Panc1 (cell line): ENCODE results near the gene KDM4D.

Source experiments
- CTCF ChIP-seq: fragments of 450-650 bp; IDR thresholded peaks from 2 replicates; pipeline ENCODE4 v1.5.1; 2017; ENCODE audit warnings: mild to moderate bottlenecking
- POLR2AphosphoS5 ChIP-seq: IDR thresholded peaks from 2 replicates; pipeline ENCODE4 v1.6.1; 2012; ENCODE audit warnings: mild to moderate bottlenecking, low read depth, low read length, moderate library complexity
- REST ChIP-seq, 2 experiments: IDR thresholded peaks; 2 replicates each; pipeline ENCODE4 v1.6.1; 2011 to 2012; ENCODE audit warnings: low read depth in 2 of 2, control low read depth in 1 of 2, low read length in 1 of 2, mild to moderate bottlenecking in 1 of 2, moderate library complexity in 1 of 2; ENCODE audit not compliant: insufficient read depth in 1 of 2
- TCF7L2 ChIP-seq: IDR thresholded peaks from 2 replicates; pipeline ENCODE4 v1.6.1; 2011; ENCODE audit warnings: mild to moderate bottlenecking, low read depth, low read length, inconsistent platforms

GRCh38 chr11:94961255-94961654 is 12.3 kb upstream of the KDM4D start:
- TF ChIP-seq CTCF (no peak), TCF7L2 (no peak), REST (IDR thresholded peaks at IDR 0.05; ENCODE audit: insufficient read depth in 1 of 2, low read depth in 2 of 2, low read length in 1 of 2) (no peak), POLR2AphosphoS5 (no peak)
